ENCODE results near the gene PPFIBP2. TPM values are rescaled to one million over a fixed set of nuclear protein-coding genes. Genes with fewer than 3 reads are reported as not detected.

PPFIBP2 gene
- total and polyA plus RNA-seq, 2 donors (not counting 1 experiment from before 2014, with no cell fraction given) = 22.3 to 175 TPM

DNA sequence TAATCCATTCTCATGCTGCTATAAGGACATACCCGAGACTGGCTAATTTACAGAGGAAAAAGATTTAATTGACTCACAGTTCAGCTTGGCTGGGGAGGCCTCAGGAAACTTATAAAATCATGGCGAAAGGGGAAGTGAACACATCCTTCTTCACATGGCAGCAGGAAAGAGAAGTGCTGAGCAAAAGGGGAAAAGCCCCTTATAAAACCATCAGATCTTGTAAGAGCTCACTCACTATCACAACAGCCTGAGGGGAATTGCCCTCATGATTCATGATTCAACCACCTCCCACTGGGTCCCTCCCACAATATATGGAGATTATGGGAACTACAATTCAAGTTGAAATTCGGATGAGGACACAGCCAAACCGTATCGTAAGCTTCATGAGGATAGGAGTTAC, 163.3 kb downstream of the PPFIBP2 start:
- ATAC-seq (ENCODE audit: low read depth) (no peak), DNase-seq (no peak)
- intact Hi-C loops (cut with micrococcal nuclease) = no loop called here
- Histone ChIP-seq H3K4me3 (ENCODE audit: control extremely low read depth in 1 of 5, extremely low read depth in 1 of 5, insufficient read depth in 1 of 5, low read depth in 2 of 5, low read length in 4 of 5) (no peak overlapping the region), H3K79me2 (ENCODE audit: control insufficient read depth, insufficient read depth, low read length) (no peaks in the 10 kb centered on the region), H3K36me3 (replicated peaks in 1 of 2; ENCODE audit: control extremely low read depth in 1 of 2, control insufficient read depth in 1 of 2, extremely low read depth in 1 of 2, insufficient read depth in 2 of 2, low read length in 1 of 2) (no peaks in the 10 kb centered on the region), H4K20me1 (ENCODE audit: control insufficient read depth, insufficient read depth, low read length, poor library complexity, severe bottlenecking) (no peaks in the 10 kb centered on the region), H2AFZ (ENCODE audit: insufficient read depth, low read depth, low read length, poor library complexity, severe bottlenecking) (no peak overlapping the region), H3K4me2 (replicated peaks; ENCODE audit: low read depth, low read length, poor library complexity, severe bottlenecking) (no peak overlapping the region), H3K27me3 (replicated peaks in 1 of 4; ENCODE audit: control extremely low read depth in 1 of 4, control insufficient read depth in 3 of 4, insufficient read depth in 4 of 4, low read length in 3 of 4) (peaks cover 0 to 49% (median 20%) of the 10 kb centered on the region in 4 experiments), H3K9ac (ENCODE audit: low read length) (no peak overlapping the region), H3K4me1 (ENCODE audit: control insufficient read depth in 2 of 2, insufficient read depth in 2 of 2, low read length in 2 of 2) (peaks cover 17 to 22% of the 10 kb centered on the region in 2 donors), H3K27ac (ENCODE audit: low read length in 2 of 2) (no peak overlapping the region), H3K9me3 (ENCODE audit: control extremely low read depth in 1 of 3, control insufficient read depth in 2 of 3, insufficient read depth in 1 of 3, low read length in 2 of 3) (peaks cover 0 to 5% (median 3%) of the 10 kb centered on the region in 3 donors)
- ChIA-PET POLR2A (no interaction called here), CTCF (interaction anchor here (1.0 to 2.6 kb wide), 5 partner anchors 8 to 18 kb away, joined by 3 to 13 read pairs (median 4); no protein-coding TSS in a partner anchor)
- Mint-ChIP-seq H3K4me3 (no peak overlapping the region), H3K27ac (no peak overlapping the region), H3K9me3 (ENCODE audit: insufficient read depth) (peaks cover 1% of the 10 kb centered on the region), H3K4me1 (peaks cover 22% of the 10 kb centered on the region), H3K27me3 (peaks cover 50% of the 10 kb centered on the region)
- TF ChIP-seq EZH2 (IDR thresholded peaks at IDR 0.05; ENCODE audit: borderline replicate concordance, insufficient read depth, low read depth, low read length, poor library complexity, severe bottlenecking) (no peak), CTCF (IDR thresholded peaks at IDR 0.05) (no peak)
- WGBS (ENCODE audit: insufficient coverage) = no CpG with 5 or more reads among the region's 5 CpGs

DNA sequence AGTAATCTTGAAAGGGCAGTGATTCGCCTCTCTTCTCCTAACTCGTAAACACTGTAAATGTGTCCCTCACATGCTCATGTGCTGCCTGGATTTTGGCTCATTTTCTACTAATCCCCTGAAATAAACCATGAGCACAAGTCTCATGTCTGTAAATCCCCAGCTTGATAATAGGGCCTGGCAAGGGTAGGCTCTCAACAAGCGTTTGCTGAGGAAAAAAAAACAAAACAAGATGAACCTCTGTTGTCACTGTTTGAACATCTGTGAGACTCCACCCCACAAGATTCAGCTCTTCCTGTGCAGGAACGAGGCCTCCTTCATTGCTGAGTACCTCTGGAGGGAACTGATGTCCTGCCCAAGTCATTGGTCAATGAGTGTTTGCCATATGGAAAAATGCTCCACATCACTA, 164.0 kb downstream of the PPFIBP2 start:
- Histone ChIP-seq H3K4me1 (ENCODE audit: control insufficient read depth in 2 of 2, insufficient read depth in 2 of 2, low read length in 2 of 2) (peaks cover 10 to 17% of the 10 kb centered on the region in 2 donors), H3K27me3 (replicated peaks in 1 of 4; ENCODE audit: control extremely low read depth in 1 of 4, control insufficient read depth in 3 of 4, insufficient read depth in 4 of 4, low read length in 3 of 4) (peaks cover 0 to 43% (median 20%) of the 10 kb centered on the region in 4 experiments), H3K27ac (ENCODE audit: low read length in 2 of 2) (no peak overlapping the region), H3K36me3 (replicated peaks in 1 of 2; ENCODE audit: control extremely low read depth in 1 of 2, control insufficient read depth in 1 of 2, extremely low read depth in 1 of 2, insufficient read depth in 2 of 2, low read length in 1 of 2) (no peaks in the 10 kb centered on the region), H3K79me2 (ENCODE audit: control insufficient read depth, insufficient read depth, low read length) (no peaks in the 10 kb centered on the region), H4K20me1 (ENCODE audit: control insufficient read depth, insufficient read depth, low read length, poor library complexity, severe bottlenecking) (no peaks in the 10 kb centered on the region), H3K9ac (ENCODE audit: low read length) (no peak overlapping the region), H3K4me3 (ENCODE audit: control extremely low read depth in 1 of 5, extremely low read depth in 1 of 5, insufficient read depth in 1 of 5, low read depth in 2 of 5, low read length in 4 of 5) (no peak overlapping the region), H2AFZ (ENCODE audit: insufficient read depth, low read depth, low read length, poor library complexity, severe bottlenecking) (no peak overlapping the region), H3K4me2 (replicated peaks; ENCODE audit: low read depth, low read length, poor library complexity, severe bottlenecking) (no peak overlapping the region), H3K9me3 (ENCODE audit: control extremely low read depth in 1 of 3, control insufficient read depth in 2 of 3, insufficient read depth in 1 of 3, low read length in 2 of 3) (peaks cover 0 to 5% (median 3%) of the 10 kb centered on the region in 3 donors)
- CTCF ChIA-PET = interaction anchor here (1.0 to 2.6 kb wide), 6 partner anchors 9 to 21 kb away, joined by 3 to 13 read pairs (median 4); no protein-coding TSS in a partner anchor
- 52% methylated on average over 4 of the region's 4 CpGs for WGBS (ENCODE audit: insufficient coverage)
- H3K9me3 Mint-ChIP-seq (ENCODE audit: insufficient read depth) = peaks cover 1% of the 10 kb centered on the region
- peaks cover 50% of the 10 kb centered on the region for H3K27me3 Mint-ChIP-seq
- no peak overlapping the region for H3K27ac Mint-ChIP-seq
- TF ChIP-seq CTCF (IDR thresholded peaks at IDR 0.05) (no peak), EZH2 (IDR thresholded peaks at IDR 0.05; ENCODE audit: borderline replicate concordance, insufficient read depth, low read depth, low read length, poor library complexity, severe bottlenecking) (no peak)
- no peak for DNase-seq
- H3K4me3 Mint-ChIP-seq = no peak overlapping the region
- POLR2A ChIA-PET = no interaction called here
- ATAC-seq (ENCODE audit: low read depth) = no peak
- H3K4me1 Mint-ChIP-seq = peaks cover 15% of the 10 kb centered on the region
- intact Hi-C loops (cut with micrococcal nuclease) = no loop called here

Measured in B cell (primary cell).